Hematopoietic multipotent progenitor cell treated with erythropoietin and hydrocortisone succinate and interleukin-3 and kit ligand, for 17 days (in vitro differentiated cells): ENCODE measurements around the gene NBEAL1.
"Not testable (repeated sequence)": the region's sequence is repeated elsewhere in the genome, so short reads cannot be mapped to it uniquely, and the experiment has no call there.

ENCODE experiments used
- DNase-seq: peaks from one replicate; pipeline ENCODE4 v3.0.0-alpha.2; 2015; ENCODE audit warnings: low spot score

Gene NBEAL1

GRCh38 chr2:203039211-203039610 is 24.5 kb downstream of the NBEAL1 start:
- not testable (repeated sequence) for DNase-seq

- no peak for DNase-seq
Measured at GRCh38 chr2:203040966-203041521, 26.4 kb downstream of the NBEAL1 start.

GRCh38 chr2:203042178-203042577 is 27.5 kb downstream of the NBEAL1 start:
- no peak for DNase-seq

- no peak for DNase-seq
Measured at GRCh38 chr2:203043226-203043625, 28.6 kb downstream of the NBEAL1 start.

GRCh38 chr2:203045867-203046266 is 31.2 kb downstream of the NBEAL1 start:
- DNase-seq = no peak

- no peak for DNase-seq
Measured at GRCh38 chr2:203052539-203052938, 37.9 kb downstream of the NBEAL1 start.

- no peak for DNase-seq
Measured at GRCh38 chr2:203059567-203060240, 45.0 kb downstream of the NBEAL1 start.

- DNase-seq = no peak
Measured at GRCh38 chr2:203061346-203061745, 46.7 kb downstream of the NBEAL1 start.

GRCh38 chr2:203062126-203062525 is 47.5 kb downstream of the NBEAL1 start:
- no peak for DNase-seq

GRCh38 chr2:203066519-203067091 is 51.9 kb downstream of the NBEAL1 start:
- DNase-seq = not testable (repeated sequence)

GRCh38 chr2:203070701-203071100 is 56.0 kb downstream of the NBEAL1 start:
- no peak for DNase-seq

GRCh38 chr2:203071148-203071547 is 56.5 kb downstream of the NBEAL1 start:
- DNase-seq = no peak

- DNase-seq = no peak
Measured at GRCh38 chr2:203072371-203072770, 57.7 kb downstream of the NBEAL1 start.

- no peak for DNase-seq
Measured at GRCh38 chr2:203077451-203077850, 62.8 kb downstream of the NBEAL1 start.

- no peak for DNase-seq
Measured at GRCh38 chr2:203080447-203081045, 65.9 kb downstream of the NBEAL1 start.

- no peak for DNase-seq
Measured at GRCh38 chr2:203083328-203083727, 68.7 kb downstream of the NBEAL1 start.

- not testable (repeated sequence) for DNase-seq
Measured at GRCh38 chr2:203086381-203086780, 71.7 kb downstream of the NBEAL1 start.

- not testable (repeated sequence) for DNase-seq
Measured at GRCh38 chr2:203090721-203091120, 76.0 kb downstream of the NBEAL1 start.

GRCh38 chr2:203097735-203098134 is 83.1 kb downstream of the NBEAL1 start:
- no peak for DNase-seq

- not testable (repeated sequence) for DNase-seq
Measured at GRCh38 chr2:203102357-203102756, 87.7 kb downstream of the NBEAL1 start.

- no peak for DNase-seq
Measured at GRCh38 chr2:203104273-203104672, 89.6 kb downstream of the NBEAL1 start.

GRCh38 chr2:203105996-203106395 is 91.3 kb downstream of the NBEAL1 start:
- no peak for DNase-seq

GRCh38 chr2:203110496-203110895 is 95.8 kb downstream of the NBEAL1 start:
- not testable (repeated sequence) for DNase-seq
